IMR-90 (cell line): Measurements from ENCODE around the gene AGBL3. TPM values are rescaled to one million over a fixed set of nuclear protein-coding genes. Genes with fewer than 3 reads are reported as not detected.

Source experiments
- ATAC-seq: fragments of 200-7000 bp; cut with Tn5 transposase; 2 replicates; pipeline ENCODE4 v1.9.1; 2020; ENCODE audit warnings: low read depth, mild to moderate bottlenecking, moderate library complexity
- BruUV-seq: library from RNA; stranded (reverse); fragments of 400-500 nt; replicated peaks from 2 replicates; lab custom pipeline; 2021; lab: Mats Ljungman, UMichigan
- CTCF ChIA-PET: fragments of 300-600 bp; formaldehyde crosslinking; extraction: SDS; loops from one replicate; lab custom pipeline; 2021; ENCODE audit warnings: antibody characterized with exemption; lab: Yijun Ruan, JAX
- POLR2A ChIA-PET: fragments of 300-600 bp; sonication (Branson Sonifier 250); formaldehyde crosslinking; loops from one replicate; lab custom pipeline; 2022; ENCODE audit warnings: antibody characterized with exemption; ENCODE audit not compliant: unreplicated experiment; lab: Charles Lee
- DNase-seq: peaks from one replicate; pipeline ENCODE4 v3.0.0; 2013
- H2AFZ ChIP-seq: replicated peaks from 2 replicates; pipeline ENCODE3; 2013; ENCODE audit warnings: low read length, mild to moderate bottlenecking; ENCODE audit not compliant: poor library complexity
- H2AK5ac ChIP-seq: 2 replicates; pipeline ENCODE4 v1.6.1; 2013; ENCODE audit warnings: low read depth, low read length, inconsistent platforms
- H2AK9ac ChIP-seq: replicated peaks from 2 replicates; pipeline ENCODE3; 2013; ENCODE audit warnings: mild to moderate bottlenecking, low read depth, low read length, moderate library complexity; ENCODE audit not compliant: poor library complexity
- H2BK120ac ChIP-seq: 2 replicates; pipeline ENCODE4 v1.6.1; 2013; ENCODE audit warnings: low read depth, low read length, inconsistent platforms
- H2BK15ac ChIP-seq: 3 replicates; pipeline ENCODE4 v1.6.1; 2013; ENCODE audit warnings: low read depth, low read length, inconsistent platforms
- H2BK20ac ChIP-seq: 2 replicates; pipeline ENCODE4 v1.6.1; 2013; ENCODE audit warnings: low read depth, mild to moderate bottlenecking, inconsistent platforms, low read length, moderate library complexity
- H2BK5ac ChIP-seq: 2 replicates; pipeline ENCODE4 v1.6.1; 2013; ENCODE audit warnings: mild to moderate bottlenecking, low read depth, low read length, inconsistent platforms; ENCODE audit not compliant: poor library complexity, severe bottlenecking
- H3K14ac ChIP-seq: replicated peaks from 2 replicates; pipeline ENCODE4 v1.6.1; 2013; ENCODE audit warnings: low read depth, low read length, inconsistent platforms
- H3K18ac ChIP-seq: 2 replicates; pipeline ENCODE4 v1.6.1; 2013; ENCODE audit warnings: low read depth, low read length, control low read depth
- H3K23ac ChIP-seq: 2 replicates; pipeline ENCODE4 v1.6.1; 2013; ENCODE audit warnings: low read depth, low read length, inconsistent platforms
- H3K27ac ChIP-seq: 2 replicates; pipeline ENCODE4 v1.5.1; 2013; ENCODE audit warnings: mild to moderate bottlenecking, control low read depth, low read length; ENCODE audit not compliant: insufficient read depth
- H3K27me3 ChIP-seq: 2 replicates; pipeline ENCODE4 v1.6.1; 2013; ENCODE audit warnings: low read length; ENCODE audit not compliant: control insufficient read depth, insufficient read depth
- H3K36me3 ChIP-seq: 2 replicates; pipeline ENCODE4 v1.6.1; 2013; ENCODE audit warnings: low read length, mixed read lengths; ENCODE audit not compliant: control insufficient read depth, insufficient read depth
- H3K4ac ChIP-seq: 2 replicates; pipeline ENCODE4 v1.6.1; 2013; ENCODE audit warnings: low read depth, low read length, inconsistent platforms
- H3K4me1 ChIP-seq: 2 replicates; pipeline ENCODE4 v1.6.1; 2013; ENCODE audit warnings: low read length, mixed read lengths; ENCODE audit not compliant: control insufficient read depth, insufficient read depth
- H3K4me2 ChIP-seq: 2 replicates; pipeline ENCODE4 v1.6.1; 2013; ENCODE audit warnings: low read depth, mild to moderate bottlenecking, control low read depth, low read length, moderate library complexity
- H3K4me3 ChIP-seq: 2 replicates; pipeline ENCODE4 v1.5.1; 2013; ENCODE audit warnings: low read depth, mild to moderate bottlenecking, control low read depth, low read length, moderate library complexity; ENCODE audit not compliant: insufficient read depth
- H3K56ac ChIP-seq: 2 replicates; pipeline ENCODE4 v1.6.1; 2013; ENCODE audit warnings: low read length, inconsistent platforms; ENCODE audit not compliant: insufficient read depth; ENCODE audit errors: extremely low read depth
- H3K79me1 ChIP-seq, 2 experiments: 2 replicates each; pipeline ENCODE4 v1.6.1; 2013; ENCODE audit warnings: low read length in 2 of 2, inconsistent platforms in 1 of 2, low read depth in 1 of 2
- H3K9ac ChIP-seq: 2 replicates; pipeline ENCODE4 v1.6.1; 2013; ENCODE audit warnings: low read depth, low read length, control low read depth
- H3K9me1 ChIP-seq: 2 replicates; pipeline ENCODE4 v1.6.1; 2013; ENCODE audit warnings: low read length, inconsistent platforms; ENCODE audit not compliant: insufficient read depth
- H3K9me3 ChIP-seq: 2 replicates; pipeline ENCODE4 v1.6.1; 2013; ENCODE audit warnings: low read length; ENCODE audit not compliant: control insufficient read depth, insufficient read depth
- H4K20me1 ChIP-seq: 2 replicates; pipeline ENCODE4 v1.6.1; 2013; ENCODE audit warnings: low read length, inconsistent platforms; ENCODE audit not compliant: insufficient read depth
- H4K5ac ChIP-seq: 2 replicates; pipeline ENCODE4 v1.6.1; 2013; ENCODE audit warnings: mild to moderate bottlenecking, low read depth, low read length, control low read depth
- H4K8ac ChIP-seq, 2 experiments: 2 replicates each; pipeline ENCODE4 v1.6.1; 2013; ENCODE audit warnings: low read depth in 2 of 2, low read length in 2 of 2, control low read depth in 1 of 2, inconsistent platforms in 1 of 2
- H4K91ac ChIP-seq: 2 replicates; pipeline ENCODE4 v1.6.1; 2013; ENCODE audit warnings: low read depth, low read length, inconsistent platforms; ENCODE audit not compliant: insufficient read depth
- BHLHE40 ChIP-seq: fragments of 150-350 bp; IDR thresholded peaks from 2 replicates; pipeline ENCODE4 v1.6.1; 2016; ENCODE audit warnings: mild to moderate bottlenecking, low read depth, low read length
- CHD1 ChIP-seq: IDR thresholded peaks from 2 replicates; pipeline ENCODE4 v1.6.1; 2012; ENCODE audit warnings: low read depth, low read length, improper control_type of control experiment
- FOS ChIP-seq: fragments of 150-350 bp; IDR thresholded peaks from 2 replicates; pipeline ENCODE4 v1.6.1; 2016; ENCODE audit warnings: low read depth, low read length
- NFE2L2 ChIP-seq: fragments of 150-350 bp; IDR thresholded peaks from 2 replicates; pipeline ENCODE4 v1.6.1; 2016; ENCODE audit warnings: low read depth, mild to moderate bottlenecking, low read length
- POLR2A ChIP-seq: IDR thresholded peaks from 2 replicates; pipeline ENCODE4 v1.6.1; 2012; ENCODE audit warnings: mild to moderate bottlenecking, low read depth, low read length
- RCOR1 ChIP-seq: IDR thresholded peaks from 2 replicates; pipeline ENCODE4 v1.6.1; 2012; ENCODE audit warnings: mild to moderate bottlenecking, low read length, improper control_type of control experiment; ENCODE audit not compliant: insufficient replicate concordance
- RFX5 ChIP-seq: IDR thresholded peaks from 2 replicates; pipeline ENCODE4 v1.8.0; 2012; ENCODE audit warnings: low read depth, mild to moderate bottlenecking, low read length, moderate library complexity
- SMC3 ChIP-seq: fragments of 150-350 bp; IDR thresholded peaks from 2 replicates; pipeline ENCODE4 v1.6.1; 2016; ENCODE audit warnings: low read depth, mild to moderate bottlenecking, antibody characterized with exemption, low read length, moderate library complexity
- WGBS, 2 experiments: methylation state at CpG; one replicate each; pipeline versions ENCODE4 v1.1.5 to v1.1.7; 2013; ENCODE audit warnings: missing lambda C conversion rate in 2 of 2; ENCODE audit not compliant: insufficient read length in 1 of 2; ENCODE audit errors: extremely low coverage in 2 of 2; 5-methylcytosine and 5-hydroxymethylcytosine counted together
- dilution Hi-C: fragments of 300-500 bp; cut with HindIII; formaldehyde crosslinking; loops from one replicate; pipeline ENCODE4 v1.14.3; 2018; ENCODE audit warnings: low sequenced_read_pairs; ENCODE audit not compliant: unreplicated experiment
- in situ Hi-C: fragments of 300-500 bp; cut with MboI; formaldehyde crosslinking; loops from 3 replicates; pipeline ENCODE4 v1.14.3; 2019; ENCODE audit warnings: low sequenced_read_pairs, inconsistent platforms, mixed read lengths
- intact Hi-C: fragments of 100-400 bp; cut with micrococcal nuclease; formaldehyde crosslinking; loops from 2 replicates; pipeline ENCODE4 v1.10.0; 2022
- polyA plus RNA-seq, 3 experiments: library from polyadenylated mRNA; depleted of rRNA; stranded (reverse); fragments of >200 nt; gene quantifications; 2 replicates each; pipeline ENCODE4 v1.2.3, GENCODE V29; 2012; ENCODE audit warnings: low replicate concordance in 1 of 3
- total RNA-seq: library from RNA; depleted of rRNA; stranded (reverse); fragments of >200 nt; gene quantifications from 2 replicates; pipeline ENCODE4 v1.2.3, GENCODE V29; 2012
- TF ChIP-seq, protein P1 (sequence below): conservative IDR thresholded peaks from 2 replicates; pipeline ENCODE4 v1.5.1; 2012; ENCODE audit warnings: mild to moderate bottlenecking, low read depth, low read length, improper control_type of control experiment
- TF ChIP-seq, protein P2 (sequence below): fragments of 150-350 bp; IDR thresholded peaks from 2 replicates; pipeline ENCODE4 v1.6.1; 2017; ENCODE audit warnings: mild to moderate bottlenecking, antibody characterized with exemption, low read length, low read depth
- TF ChIP-seq, protein P3 (sequence below): fragments of 150-350 bp; IDR thresholded peaks from 2 replicates; pipeline ENCODE4 v1.6.1; 2016; ENCODE audit warnings: low read depth, mild to moderate bottlenecking, low read length, moderate library complexity, borderline replicate concordance

AGBL3 gene
- total and polyA plus RNA-seq, 2 of the 4 experiments (the other 2 are of a cell fraction) = 0.18 to 0.65 TPM

DNA sequence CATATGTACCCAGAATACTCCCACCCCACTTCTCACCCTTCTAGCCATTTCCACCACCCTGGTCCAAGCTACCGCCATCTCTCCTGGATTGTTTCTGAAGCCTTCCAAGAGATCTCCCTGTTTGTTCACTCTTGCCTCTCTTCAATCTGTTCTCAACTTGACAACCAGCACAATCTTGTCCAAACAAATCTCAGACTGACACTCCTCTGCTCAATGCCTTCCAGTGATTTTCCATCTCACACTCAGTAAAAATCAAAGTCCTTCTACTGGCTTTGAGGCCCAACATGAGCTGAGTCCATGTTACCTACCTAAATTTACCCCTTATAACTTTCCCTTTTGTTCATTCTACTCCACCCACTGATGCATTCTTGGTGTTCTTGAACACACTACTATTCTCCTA, 128.3 kb downstream of the AGBL3 start:
- no peak overlapping the region for H3K56ac ChIP-seq
- no peak overlapping the region for H3K23ac ChIP-seq
- no TSS peak for BruUV-seq
- no peak overlapping the region for H4K8ac ChIP-seq
- no peak for DNase-seq
- no peaks in the 10 kb centered on the region for H3K79me1 ChIP-seq
- no peak overlapping the region for H3K4me2 ChIP-seq
- no peak for ATAC-seq
- no peaks in the 10 kb centered on the region for H3K36me3 ChIP-seq
- in situ Hi-C loops (no loop called here), intact Hi-C loops (no loop called here), dilution Hi-C loops (no loop called here)
- H2AFZ ChIP-seq = no peak overlapping the region
- H3K18ac ChIP-seq = no peak overlapping the region
- no peak overlapping the region for H3K14ac ChIP-seq
- POLR2A ChIA-PET = no interaction called here
- H3K4ac ChIP-seq = no peak overlapping the region
- no peak overlapping the region for H3K27ac ChIP-seq
- no peak for TF ChIP-seq RCOR1
- TF ChIP-seq, protein P1, sequence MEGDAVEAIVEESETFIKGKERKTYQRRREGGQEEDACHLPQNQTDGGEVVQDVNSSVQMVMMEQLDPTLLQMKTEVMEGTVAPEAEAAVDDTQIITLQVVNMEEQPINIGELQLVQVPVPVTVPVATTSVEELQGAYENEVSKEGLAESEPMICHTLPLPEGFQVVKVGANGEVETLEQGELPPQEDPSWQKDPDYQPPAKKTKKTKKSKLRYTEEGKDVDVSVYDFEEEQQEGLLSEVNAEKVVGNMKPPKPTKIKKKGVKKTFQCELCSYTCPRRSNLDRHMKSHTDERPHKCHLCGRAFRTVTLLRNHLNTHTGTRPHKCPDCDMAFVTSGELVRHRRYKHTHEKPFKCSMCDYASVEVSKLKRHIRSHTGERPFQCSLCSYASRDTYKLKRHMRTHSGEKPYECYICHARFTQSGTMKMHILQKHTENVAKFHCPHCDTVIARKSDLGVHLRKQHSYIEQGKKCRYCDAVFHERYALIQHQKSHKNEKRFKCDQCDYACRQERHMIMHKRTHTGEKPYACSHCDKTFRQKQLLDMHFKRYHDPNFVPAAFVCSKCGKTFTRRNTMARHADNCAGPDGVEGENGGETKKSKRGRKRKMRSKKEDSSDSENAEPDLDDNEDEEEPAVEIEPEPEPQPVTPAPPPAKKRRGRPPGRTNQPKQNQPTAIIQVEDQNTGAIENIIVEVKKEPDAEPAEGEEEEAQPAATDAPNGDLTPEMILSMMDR = no peak
- TF ChIP-seq POLR2A = no peak
- no peak for TF ChIP-seq BHLHE40
- TF ChIP-seq NFE2L2 = no peak
- no peak for TF ChIP-seq SMC3
- no peak for TF ChIP-seq FOS
- no peak for TF ChIP-seq CHD1
- TF ChIP-seq, protein P2, sequence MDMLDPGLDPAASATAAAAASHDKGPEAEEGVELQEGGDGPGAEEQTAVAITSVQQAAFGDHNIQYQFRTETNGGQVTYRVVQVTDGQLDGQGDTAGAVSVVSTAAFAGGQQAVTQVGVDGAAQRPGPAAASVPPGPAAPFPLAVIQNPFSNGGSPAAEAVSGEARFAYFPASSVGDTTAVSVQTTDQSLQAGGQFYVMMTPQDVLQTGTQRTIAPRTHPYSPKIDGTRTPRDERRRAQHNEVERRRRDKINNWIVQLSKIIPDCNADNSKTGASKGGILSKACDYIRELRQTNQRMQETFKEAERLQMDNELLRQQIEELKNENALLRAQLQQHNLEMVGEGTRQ = no peak
- no peak for TF ChIP-seq RFX5
- TF ChIP-seq, protein P3, sequence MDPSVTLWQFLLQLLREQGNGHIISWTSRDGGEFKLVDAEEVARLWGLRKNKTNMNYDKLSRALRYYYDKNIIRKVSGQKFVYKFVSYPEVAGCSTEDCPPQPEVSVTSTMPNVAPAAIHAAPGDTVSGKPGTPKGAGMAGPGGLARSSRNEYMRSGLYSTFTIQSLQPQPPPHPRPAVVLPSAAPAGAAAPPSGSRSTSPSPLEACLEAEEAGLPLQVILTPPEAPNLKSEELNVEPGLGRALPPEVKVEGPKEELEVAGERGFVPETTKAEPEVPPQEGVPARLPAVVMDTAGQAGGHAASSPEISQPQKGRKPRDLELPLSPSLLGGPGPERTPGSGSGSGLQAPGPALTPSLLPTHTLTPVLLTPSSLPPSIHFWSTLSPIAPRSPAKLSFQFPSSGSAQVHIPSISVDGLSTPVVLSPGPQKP = no peak
- H3K9me1 ChIP-seq = no peaks in the 10 kb centered on the region
- CTCF ChIA-PET = no interaction called here
- no peak overlapping the region for H4K91ac ChIP-seq
- no peak overlapping the region for H3K9ac ChIP-seq
- no peak overlapping the region for H2AK5ac ChIP-seq
- no peak overlapping the region for H4K5ac ChIP-seq
- H2BK15ac ChIP-seq = no peak overlapping the region
- no peak overlapping the region for H2BK5ac ChIP-seq
- H3K9me3 ChIP-seq = no peaks in the 10 kb centered on the region
- WGBS, 2 experiments = 67% methylated on average over 1 of the region's 1 CpG; no CpG with 5 or more reads in 1 of the 2 experiments
- H3K4me1 ChIP-seq = no peaks in the 10 kb centered on the region
- H2AK9ac ChIP-seq = no peak overlapping the region
- H3K27me3 ChIP-seq = peaks cover 1% of the 10 kb centered on the region
- no peak overlapping the region for H3K4me3 ChIP-seq
- no peak overlapping the region for H2BK120ac ChIP-seq
- H4K20me1 ChIP-seq = no peaks in the 10 kb centered on the region
- no peak overlapping the region for H2BK20ac ChIP-seq
